ENCODE measurements around the gene CSNK1G1.
"Not testable (repeated sequence)": the region's sequence is repeated elsewhere in the genome, so short reads cannot be mapped to it uniquely, and the experiment has no call there.

CSNK1G1 gene

DNA sequence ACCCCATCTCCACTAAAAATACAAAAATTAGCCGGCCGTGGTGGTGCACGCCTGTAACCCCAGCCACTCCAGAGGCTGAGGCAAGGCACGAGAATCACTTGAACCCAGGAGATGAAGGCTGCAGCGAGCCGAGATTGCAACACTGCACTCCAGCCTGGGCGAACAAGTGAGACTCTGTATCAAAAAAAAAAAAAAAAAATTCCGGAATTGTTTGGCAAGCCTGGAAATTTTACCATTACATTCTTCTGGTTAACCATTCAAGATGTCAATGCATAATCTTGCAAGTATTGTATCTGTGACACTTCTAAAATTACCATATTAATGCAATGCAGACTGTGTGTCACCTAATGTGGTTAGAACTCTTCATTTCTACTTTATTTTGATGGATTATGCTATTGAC lies 67.0 kb downstream of the CSNK1G1 start:
- DNase-seq (ENCODE audit: low read depth in 2 of 2, low spot score in 1 of 2), result no peak

DNA sequence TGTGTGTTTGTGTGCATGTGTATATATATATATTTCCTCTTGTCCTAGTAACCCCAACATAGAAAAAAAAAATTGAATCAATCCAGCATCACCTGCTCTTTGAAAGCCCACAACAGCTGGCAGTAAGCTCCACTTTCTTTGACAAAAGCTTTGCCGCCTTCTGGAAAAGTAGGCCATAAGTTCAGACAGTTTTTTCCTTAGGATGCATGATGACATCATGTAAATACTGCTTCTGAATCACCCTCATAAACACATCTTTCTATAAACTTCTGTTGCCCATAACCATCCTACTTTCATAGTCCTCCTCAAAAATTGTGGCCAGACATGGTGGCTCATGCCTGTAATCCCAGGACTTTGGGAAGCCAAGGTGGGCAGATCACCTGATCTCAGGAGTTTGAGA lies 67.4 kb downstream of the CSNK1G1 start:
- DNase-seq (ENCODE audit: low read depth in 2 of 2, low spot score in 1 of 2), result no peak

DNA sequence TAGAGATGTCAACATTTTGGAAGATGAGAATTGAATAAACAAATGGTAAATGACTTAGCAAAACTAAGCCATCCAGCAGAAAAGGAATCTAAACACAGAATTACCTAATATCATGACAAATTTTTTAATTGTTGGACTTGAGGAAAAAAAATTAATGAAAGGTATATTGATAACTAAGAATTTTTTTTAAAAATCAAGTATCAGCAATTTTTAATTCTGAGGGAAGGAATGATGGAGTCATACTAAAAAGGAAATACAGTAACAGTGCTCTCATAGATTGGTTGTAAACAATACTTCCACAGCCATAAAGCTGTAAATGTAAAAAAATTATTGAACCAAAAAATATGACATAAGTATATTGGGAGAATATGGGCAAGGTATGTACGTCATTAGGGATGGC lies 68.0 kb downstream of the CSNK1G1 start:
- no peak for DNase-seq (ENCODE audit: low read depth in 2 of 2, low spot score in 1 of 2)

DNA sequence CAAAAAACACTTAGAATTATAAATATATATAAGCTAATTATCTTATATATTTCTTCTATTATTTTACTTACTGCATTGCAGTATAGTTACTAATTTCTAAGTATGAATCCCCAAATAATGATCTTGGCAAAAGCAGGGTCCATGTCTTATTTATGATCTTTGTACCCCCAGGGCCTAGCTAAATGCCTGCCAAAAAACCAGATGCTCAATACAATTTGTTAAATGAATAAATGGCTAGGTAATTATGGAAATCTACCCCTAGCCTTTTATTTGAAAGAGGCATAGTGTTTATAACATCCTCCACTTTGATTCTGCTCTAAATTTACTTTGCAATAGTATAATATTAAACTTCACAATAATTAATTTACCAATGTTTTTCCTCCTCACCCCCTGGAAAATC lies 69.5 kb downstream of the CSNK1G1 start:
- no peak for DNase-seq (ENCODE audit: low read depth in 2 of 2, low spot score in 1 of 2)

DNA sequence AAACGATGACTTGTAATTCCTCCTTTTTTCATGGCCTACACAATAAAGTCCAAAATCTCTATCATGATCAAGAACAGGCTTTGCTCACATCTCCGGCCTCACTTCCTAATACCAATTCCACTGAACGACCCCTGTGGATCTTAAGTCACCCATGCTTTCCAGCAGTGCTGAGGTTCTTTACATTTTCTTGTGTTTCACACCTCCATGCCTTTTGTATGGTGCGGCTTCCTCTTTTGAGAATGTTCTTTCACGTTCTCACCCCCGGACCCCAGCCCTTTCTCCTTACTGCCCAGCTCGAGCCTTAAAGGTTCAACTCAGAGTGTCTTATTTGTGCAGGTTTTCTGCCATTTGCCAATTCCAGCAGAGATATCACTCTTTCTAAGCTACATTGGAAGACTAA lies 70.1 kb downstream of the CSNK1G1 start:
- DNase-seq (ENCODE audit: low read depth in 2 of 2, low spot score in 1 of 2), result no peak

DNA sequence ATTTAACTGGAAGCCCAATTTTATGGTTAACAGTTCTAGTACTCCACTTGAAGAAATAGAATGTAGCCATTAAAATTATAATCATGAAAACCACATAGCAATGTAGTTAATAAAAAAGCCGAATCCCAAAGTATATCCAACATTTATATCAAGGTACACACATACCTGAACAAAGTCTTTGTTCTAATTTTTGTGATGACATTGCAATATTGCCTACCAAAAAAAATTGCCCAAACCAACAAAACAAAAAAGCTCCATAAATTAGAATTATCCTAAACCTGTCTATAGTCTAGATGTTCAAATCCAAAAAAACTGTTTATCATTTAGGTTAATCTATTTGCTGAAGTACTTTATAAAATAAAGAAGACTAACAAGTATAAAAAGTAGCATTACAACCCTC lies 70.8 kb downstream of the CSNK1G1 start:
- no peak for DNase-seq (ENCODE audit: low read depth in 2 of 2, low spot score in 1 of 2)

DNA sequence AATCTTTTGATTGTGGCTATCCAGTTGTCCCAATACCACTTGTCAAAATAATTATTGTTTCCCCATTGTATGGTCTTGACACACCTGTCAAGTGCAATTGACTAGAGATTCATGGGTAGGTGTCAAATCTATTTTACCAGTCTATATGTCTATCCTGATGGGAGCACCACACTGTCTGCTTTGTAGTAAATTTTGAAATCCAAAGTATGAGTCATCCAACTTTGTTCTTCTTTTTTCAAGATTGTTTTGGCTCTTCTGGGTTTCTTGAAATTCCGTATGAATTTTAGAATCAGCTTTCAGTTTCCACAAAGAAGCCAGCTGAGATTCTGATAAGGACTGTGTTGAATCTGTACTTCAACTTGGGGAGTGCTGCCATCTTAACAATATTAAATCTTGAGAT lies 71.9 kb downstream of the CSNK1G1 start:
- no peak for DNase-seq (ENCODE audit: low read depth in 2 of 2, low spot score in 1 of 2)

DNA sequence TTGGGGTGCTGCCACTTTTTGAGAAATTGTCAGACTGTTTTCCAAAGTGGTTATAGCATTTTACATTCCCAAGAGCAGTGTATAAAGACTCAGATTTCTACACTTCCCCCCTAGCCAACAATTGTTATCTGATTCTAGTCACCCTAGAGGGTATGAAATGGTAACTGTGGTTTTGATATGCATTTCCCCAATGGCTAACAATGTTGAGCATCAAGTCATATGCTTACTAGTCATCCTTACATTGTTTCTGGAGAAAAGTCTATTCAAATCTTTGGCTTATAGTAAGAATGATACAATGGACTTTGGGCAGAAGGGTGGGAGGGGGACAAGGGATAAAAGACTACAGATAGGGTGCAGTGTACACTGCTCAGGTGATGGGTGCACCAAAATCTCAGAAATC lies 73.3 kb downstream of the CSNK1G1 start:
- DNase-seq (ENCODE audit: low read depth in 2 of 2, low spot score in 1 of 2), result no peak

DNA sequence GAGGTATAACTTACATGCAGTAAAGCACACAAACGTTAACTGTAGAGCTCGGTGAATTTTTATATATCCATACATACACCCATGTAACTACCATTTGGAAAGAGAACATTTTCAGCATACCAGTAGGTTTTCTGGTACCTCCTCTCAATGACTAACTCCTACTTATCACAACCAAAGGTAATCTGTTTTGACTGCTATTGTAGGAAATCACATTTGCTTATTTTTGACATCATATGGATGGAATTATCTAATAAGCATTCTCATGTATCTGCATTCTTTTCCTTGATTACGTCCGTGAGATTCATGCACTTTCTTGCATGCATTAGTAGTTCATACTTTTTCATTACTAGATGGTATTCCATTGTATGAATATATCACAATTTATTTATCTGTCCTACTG lies 76.8 kb downstream of the CSNK1G1 start:
- DNase-seq (ENCODE audit: low read depth in 2 of 2, low spot score in 1 of 2), result no peak

DNA sequence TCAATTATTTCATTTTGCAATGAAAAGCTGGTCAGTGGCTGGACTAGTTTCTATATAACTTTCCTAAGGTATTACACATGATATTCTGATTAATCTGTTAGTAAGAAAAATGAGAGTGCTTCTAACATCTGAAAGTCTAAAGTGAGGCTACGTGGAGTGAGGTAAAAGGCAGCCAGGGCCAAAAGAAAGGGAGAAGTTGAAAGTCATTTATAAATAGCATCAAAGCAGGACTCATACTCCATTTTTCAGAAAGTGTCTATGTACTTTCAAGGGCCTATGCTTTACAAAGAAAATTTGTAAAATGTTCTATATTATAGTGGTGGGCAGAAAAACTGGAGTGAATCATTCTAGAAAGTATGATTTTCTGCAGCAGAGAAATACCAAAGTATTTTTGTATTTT lies 80.0 kb downstream of the CSNK1G1 start:
- no peak for DNase-seq (ENCODE audit: low read depth in 2 of 2, low spot score in 1 of 2)

DNA sequence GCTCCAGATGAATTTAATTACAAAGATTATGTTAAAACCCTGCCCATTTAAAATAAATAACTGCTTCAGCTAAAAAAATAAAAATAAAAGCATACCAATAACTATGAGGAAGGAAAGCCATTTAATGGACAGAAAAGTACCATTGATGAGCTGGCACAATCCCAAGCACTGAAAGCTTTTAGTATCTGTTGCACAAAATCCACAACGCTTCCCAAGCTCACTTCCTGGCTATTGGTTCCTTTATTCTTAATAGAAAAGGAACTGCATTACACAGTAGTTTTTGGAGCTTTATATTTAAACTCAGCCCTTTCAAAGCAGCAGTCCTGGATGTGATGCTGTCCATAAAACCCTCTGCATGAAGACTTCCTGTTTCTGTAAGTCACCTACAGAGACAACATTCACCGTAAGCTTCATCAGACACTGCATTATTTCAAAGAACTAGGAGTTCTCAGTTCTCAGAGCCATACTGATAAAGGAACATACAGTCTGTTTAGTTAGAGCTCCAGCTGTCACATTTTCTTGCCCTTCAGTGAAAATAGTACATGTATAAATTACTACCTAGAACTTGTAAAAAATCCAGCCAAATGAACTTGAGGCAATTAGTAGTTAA lies 81.5 kb downstream of the CSNK1G1 start:
- no peak for DNase-seq (ENCODE audit: low read depth in 2 of 2, low spot score in 1 of 2)

DNA sequence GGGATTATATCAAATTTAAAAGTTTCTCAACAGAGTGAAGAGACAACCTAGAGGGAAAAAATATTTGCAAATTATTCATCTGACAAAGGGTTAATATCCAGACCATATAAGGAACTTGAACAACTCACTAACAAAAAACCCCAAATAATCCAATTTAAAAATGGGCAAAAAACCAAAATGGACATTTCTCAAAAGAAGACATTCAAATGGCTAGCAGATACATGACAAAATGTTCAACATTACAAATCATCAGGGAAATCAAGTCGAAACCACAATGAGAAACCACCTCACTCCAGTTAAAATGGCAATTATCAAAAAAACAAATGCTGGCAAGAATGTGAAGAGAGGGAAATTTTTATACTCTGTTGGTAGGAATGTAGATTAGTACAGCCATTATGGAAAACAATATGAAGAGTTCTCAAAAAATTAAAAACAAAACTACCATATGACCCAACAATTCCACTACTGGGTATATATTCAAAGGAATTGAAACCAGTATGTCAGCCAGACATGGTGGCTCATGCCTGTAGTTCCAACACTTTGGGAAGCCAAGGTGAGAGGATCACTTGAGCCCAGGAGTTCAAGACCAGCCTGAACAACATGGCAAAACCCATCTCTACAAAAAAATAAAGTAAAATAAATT lies 88.5 kb downstream of the CSNK1G1 start:
- DNase-seq (ENCODE audit: low read depth in 2 of 2, low spot score in 1 of 2), result no peak

DNA sequence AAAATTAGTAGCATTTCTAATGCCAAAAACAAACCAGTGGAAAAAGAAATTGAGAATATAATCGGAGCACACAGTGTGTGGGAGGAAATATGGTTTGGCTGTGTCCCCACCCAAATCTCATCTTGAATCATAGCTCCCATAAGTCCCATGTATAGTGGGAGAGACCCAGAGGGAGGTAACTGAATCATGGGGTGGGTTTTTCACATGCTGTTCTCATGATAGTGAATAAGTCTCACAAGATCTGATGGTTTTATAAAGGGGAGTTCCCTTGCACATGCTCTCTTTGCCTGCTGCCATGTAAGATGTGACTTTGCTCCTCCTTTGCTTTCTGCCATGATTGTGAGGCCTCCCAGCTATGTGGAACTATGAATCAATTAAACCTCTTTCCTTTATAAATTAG lies 90.8 kb downstream of the CSNK1G1 start:
- DNase-seq (ENCODE audit: low read depth in 2 of 2, low spot score in 1 of 2), result not testable (repeated sequence)

DNA sequence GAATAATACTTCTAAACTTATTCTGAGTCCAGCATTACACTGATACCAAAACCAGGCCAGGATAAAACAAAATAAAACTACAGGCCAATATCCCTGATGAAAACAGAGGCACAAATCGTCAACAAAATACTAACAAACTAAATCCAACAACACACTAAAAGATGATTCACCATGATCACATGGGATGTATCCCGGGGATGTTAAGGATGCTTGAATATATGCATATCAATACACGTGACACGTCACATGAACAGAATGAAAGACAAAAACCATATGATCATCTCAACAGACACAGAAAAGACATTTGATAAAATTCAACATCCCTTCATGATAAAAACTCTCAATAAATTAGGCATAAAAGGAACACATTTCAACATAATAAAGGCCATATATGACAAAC lies 91.5 kb downstream of the CSNK1G1 start:
- no peak for DNase-seq (ENCODE audit: low read depth in 2 of 2, low spot score in 1 of 2)

DNA sequence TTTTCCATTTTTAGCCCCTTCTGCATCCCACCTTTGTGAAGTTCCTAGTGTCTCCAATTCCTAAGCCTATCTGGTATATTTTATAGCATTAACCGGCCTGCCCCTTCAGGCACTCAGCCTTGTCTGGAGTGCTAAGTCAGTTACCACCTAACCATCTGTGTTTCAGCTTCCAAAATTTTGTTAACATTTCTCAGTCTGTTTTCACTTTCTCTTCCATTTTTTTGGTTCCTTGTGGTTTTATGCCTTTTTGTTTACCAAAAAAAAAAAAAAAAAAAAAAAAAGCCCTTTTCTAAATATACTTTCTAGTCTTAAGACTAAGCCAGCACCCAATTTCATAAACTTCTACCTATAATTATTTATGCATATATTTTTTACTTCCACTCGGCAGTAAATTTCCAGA lies 92.4 kb downstream of the CSNK1G1 start:
- no peak for DNase-seq (ENCODE audit: low read depth in 2 of 2, low spot score in 1 of 2)

DNA sequence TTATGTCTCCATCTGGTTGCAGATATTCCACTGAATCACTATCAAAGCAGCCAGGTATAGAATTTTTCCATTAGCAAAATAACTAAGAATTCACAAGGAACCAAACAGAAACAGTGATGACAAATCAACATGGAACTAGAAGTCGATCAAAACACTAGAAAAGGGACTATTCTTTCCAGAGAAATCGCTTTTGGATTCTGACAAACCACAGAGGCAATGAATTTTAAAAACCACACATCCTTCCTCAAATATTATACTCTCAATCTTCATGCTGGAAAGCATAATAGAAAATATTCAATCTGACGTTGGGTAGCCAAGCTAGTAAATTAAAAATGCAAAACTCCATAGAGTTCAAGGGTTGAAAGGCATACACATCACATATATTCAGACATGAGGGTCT lies 99.9 kb downstream of the CSNK1G1 start:
- no peak for DNase-seq (ENCODE audit: low read depth in 2 of 2, low spot score in 1 of 2)

DNA sequence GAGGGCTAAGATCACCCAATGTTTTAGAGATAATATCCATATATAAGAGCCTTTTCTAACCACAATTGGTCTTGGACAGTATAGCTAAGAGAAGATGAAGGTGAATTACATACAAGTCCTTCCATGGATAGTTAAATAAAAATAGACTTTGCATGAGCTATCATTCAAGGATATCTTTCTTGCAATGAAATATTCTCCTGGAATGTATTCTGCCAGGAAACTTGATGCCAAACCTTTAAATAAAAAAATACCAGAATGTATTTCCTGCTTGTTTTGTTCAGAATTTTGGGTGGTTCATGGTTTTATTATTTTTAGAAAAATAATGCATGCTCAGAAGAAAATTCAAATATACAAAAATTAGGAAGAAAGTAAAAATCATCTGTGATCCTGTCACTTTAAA lies 104.3 kb downstream of the CSNK1G1 start:
- DNase-seq (ENCODE audit: low read depth in 2 of 2, low spot score in 1 of 2), result no peak

DNA sequence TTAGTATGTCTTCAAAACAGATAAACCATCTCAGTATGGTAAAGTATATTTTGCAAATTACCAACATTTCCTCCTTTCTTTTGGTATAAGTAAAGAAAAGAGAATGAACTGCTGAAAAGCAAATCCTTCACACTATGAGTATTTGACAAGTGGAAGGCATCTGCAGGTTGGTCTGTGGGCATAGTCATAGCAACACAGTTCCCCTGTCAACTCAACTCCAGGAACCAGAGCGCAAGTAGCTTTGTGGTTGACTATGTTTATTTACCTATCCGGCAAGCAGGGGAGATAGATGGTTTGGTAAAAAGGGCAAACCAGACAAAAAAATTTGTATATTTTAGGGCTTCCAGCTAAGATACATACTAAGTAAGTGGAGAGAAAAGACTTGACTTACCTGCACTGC lies 104.9 kb downstream of the CSNK1G1 start:
- no peak for DNase-seq (ENCODE audit: low read depth in 2 of 2, low spot score in 1 of 2)

DNA sequence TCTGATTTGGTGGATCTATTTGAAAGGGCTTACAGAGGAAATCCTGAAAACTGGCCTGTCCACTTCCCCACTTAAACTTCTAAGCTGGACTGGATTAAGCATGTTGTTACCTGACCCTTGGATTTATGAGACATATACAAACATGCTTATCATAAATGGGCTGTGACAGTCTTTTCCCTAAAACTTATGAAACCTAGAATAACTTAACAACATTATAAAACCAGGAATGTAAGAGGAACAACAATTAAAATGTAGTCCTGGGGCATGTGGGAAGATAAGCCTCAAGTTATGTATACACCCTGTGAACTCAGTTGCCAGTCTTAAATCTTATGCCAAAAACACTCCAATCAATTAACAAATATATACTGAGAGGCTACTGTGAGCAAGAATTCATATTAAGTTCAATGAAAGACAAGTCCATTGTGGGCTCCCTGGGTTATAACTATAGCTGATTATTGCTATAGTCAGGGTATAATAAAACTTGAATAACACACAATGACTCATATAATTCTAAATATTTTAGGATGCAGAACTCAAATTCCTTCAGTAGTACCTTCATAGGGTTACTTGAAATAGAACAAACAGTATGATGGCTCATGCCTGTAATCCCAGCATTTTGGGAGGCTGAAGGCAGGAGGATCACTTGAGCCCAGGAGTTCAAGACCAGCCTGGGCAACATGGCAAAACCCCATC lies 105.9 kb downstream of the CSNK1G1 start:
- no peak for DNase-seq (ENCODE audit: low read depth in 2 of 2, low spot score in 1 of 2)

DNA sequence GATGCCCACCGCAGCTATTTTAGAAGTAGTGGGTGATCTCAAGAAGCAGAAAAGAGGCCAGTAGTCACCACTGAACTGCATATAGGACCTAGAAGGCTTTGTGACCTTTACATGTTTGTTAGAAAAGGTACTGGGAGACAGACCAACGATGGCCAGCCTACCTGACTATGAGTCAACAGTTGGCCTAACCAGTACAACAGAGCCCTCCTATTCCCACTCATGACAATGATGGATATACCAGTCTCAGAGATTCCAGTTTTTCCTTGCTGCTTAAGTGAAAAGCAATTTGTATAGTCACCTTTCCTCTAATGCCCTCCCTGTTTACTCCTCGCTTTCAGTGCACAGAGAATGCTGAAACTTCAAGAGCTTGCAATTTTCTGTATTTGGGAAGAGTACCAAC lies 106.6 kb downstream of the CSNK1G1 start:
- DNase-seq (ENCODE audit: low read depth in 2 of 2, low spot score in 1 of 2), result no peak

DNA sequence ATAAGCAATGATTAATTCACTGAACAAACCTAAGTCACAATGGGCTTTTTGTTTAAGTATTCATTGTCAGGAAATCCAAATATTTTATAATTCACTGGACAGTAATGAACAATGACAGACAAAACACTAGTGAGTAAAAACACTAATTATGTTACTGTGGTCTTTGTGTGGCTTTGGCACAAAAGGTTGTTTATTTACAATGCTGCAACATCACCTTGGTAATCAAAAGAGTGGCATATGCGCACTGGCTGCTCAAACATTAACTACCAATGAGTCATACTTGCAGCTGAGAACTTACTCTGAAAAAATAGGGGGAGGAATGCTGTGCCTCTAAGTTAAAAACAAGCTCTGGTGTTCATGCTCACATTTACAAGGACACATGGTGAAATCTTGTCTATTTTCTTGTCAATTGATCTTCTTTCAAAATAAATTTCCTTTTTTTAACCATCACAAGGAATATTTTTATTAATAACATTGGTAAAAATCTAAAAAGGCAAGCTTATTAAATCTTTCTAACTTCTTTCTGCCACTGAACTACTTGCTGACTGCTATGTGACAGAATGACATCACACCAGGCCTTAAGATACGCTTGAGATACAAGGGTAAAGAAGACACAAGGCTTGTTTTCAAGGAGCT lies 107.9 kb downstream of the CSNK1G1 start:
- no peak for DNase-seq (ENCODE audit: low read depth in 2 of 2, low spot score in 1 of 2)

DNA sequence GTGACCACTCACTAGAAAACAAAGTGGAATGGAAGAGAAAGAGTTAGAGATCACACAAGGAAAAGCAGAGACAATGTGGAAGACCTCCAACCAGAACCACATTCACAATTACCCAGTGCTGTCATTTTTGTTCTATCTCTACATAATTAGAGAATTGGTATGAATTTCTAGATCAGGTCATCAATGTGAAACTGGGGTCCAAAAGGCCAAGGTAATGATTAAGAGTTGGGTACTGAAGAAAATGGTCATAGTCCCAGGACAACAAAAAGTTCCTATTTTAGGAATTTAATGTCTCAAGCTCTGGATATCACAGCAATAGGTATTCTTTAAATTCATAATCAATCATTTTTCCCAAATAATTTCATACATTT lies 108.5 kb downstream of the CSNK1G1 start:
- DNase-seq (ENCODE audit: low read depth in 2 of 2, low spot score in 1 of 2), result no peak
